Panc1 (cell line): Measurements from ENCODE around the gene C1QTNF2. TPM values are rescaled to one million over a fixed set of nuclear protein-coding genes. Genes with fewer than 3 reads are reported as not detected.

ENCODE experiments used
- ATAC-seq: fragments of 200-7000 bp; cut with Tn5 transposase; 2 replicates; pipeline ENCODE4 v1.9.1; 2020; ENCODE audit warnings: mild to moderate bottlenecking, moderate library complexity
- BruUV-seq: library from RNA; stranded (reverse); fragments of 400-500 nt; replicated peaks from 2 replicates; lab custom pipeline; 2021; lab: Mats Ljungman, UMichigan
- CTCF ChIA-PET: fragments of 300-600 bp; sonication (Branson Sonifier 250); formaldehyde crosslinking; loops from one replicate; lab custom pipeline; 2022; ENCODE audit warnings: antibody characterized with exemption; lab: Charles Lee
- POLR2A ChIA-PET: fragments of 300-600 bp; sonication (Branson Sonifier 250); formaldehyde crosslinking; loops from one replicate; lab custom pipeline; 2022; ENCODE audit warnings: antibody characterized with exemption; lab: Charles Lee
- DNase-seq: peaks from one replicate; pipeline ENCODE4 v3.0.0-alpha.2; 2010; ENCODE audit warnings: low read depth, low spot score
- H3K27ac ChIP-seq: 2 replicates; pipeline ENCODE4 v1.5.1; 2011; ENCODE audit warnings: mild to moderate bottlenecking, low read length, inconsistent platforms
- H3K27me3 ChIP-seq: fragments of 200-500 bp; sonication (Bioruptor generic); 2 replicates; pipeline ENCODE4 v1.6.0; 2014; ENCODE audit warnings: low read length, inconsistent platforms; ENCODE audit not compliant: control insufficient read depth, insufficient read depth
- H3K36me3 ChIP-seq: fragments of 200-500 bp; sonication (Bioruptor generic); 2 replicates; pipeline ENCODE4 v1.5.1; 2014; ENCODE audit warnings: inconsistent platforms, mild to moderate bottlenecking, low read length, moderate library complexity; ENCODE audit not compliant: control insufficient read depth, insufficient read depth
- H3K4me1 ChIP-seq: 2 replicates; pipeline ENCODE4 v1.5.1; 2011; ENCODE audit warnings: inconsistent platforms, mild to moderate bottlenecking, low read length, moderate library complexity; ENCODE audit not compliant: control insufficient read depth, insufficient read depth
- H3K4me3 ChIP-seq, 2 experiments: 2 replicates each; pipeline ENCODE4 v1.5.1; 2011 to 2012; ENCODE audit warnings: low read depth in 2 of 2, low read length in 2 of 2, mild to moderate bottlenecking in 2 of 2, inconsistent platforms in 1 of 2, moderate library complexity in 1 of 2
- H3K9me3 ChIP-seq: fragments of 200-500 bp; sonication (Bioruptor generic); 2 replicates; pipeline ENCODE4 v1.5.1; 2014; ENCODE audit warnings: low read depth, mild to moderate bottlenecking, inconsistent platforms, low read length, moderate library complexity; ENCODE audit not compliant: control insufficient read depth, insufficient read depth
- CTCF ChIP-seq: fragments of 450-650 bp; IDR thresholded peaks from 2 replicates; pipeline ENCODE4 v1.5.1; 2017; ENCODE audit warnings: mild to moderate bottlenecking
- POLR2AphosphoS5 ChIP-seq: IDR thresholded peaks from 2 replicates; pipeline ENCODE4 v1.6.1; 2012; ENCODE audit warnings: mild to moderate bottlenecking, low read depth, low read length, moderate library complexity
- REST ChIP-seq, 2 experiments: IDR thresholded peaks; 2 replicates each; pipeline ENCODE4 v1.6.1; 2011 to 2012; ENCODE audit warnings: low read depth in 2 of 2, control low read depth in 1 of 2, low read length in 1 of 2, mild to moderate bottlenecking in 1 of 2, moderate library complexity in 1 of 2; ENCODE audit not compliant: insufficient read depth in 1 of 2
- SIN3A ChIP-seq: IDR thresholded peaks from 2 replicates; pipeline ENCODE4 v1.6.1; 2012; ENCODE audit warnings: low read depth, mild to moderate bottlenecking, low read length, moderate library complexity, borderline replicate concordance; ENCODE audit not compliant: insufficient read depth
- TCF7L2 ChIP-seq: IDR thresholded peaks from 2 replicates; pipeline ENCODE4 v1.6.1; 2011; ENCODE audit warnings: mild to moderate bottlenecking, low read depth, low read length, inconsistent platforms
- in situ Hi-C: cut with HindIII; loops from 2 replicates; pipeline ENCODE4 v1.10.0; 2016; ENCODE audit warnings: low sequenced_read_pairs, low pct_unique_long_range_greater_than_20kb
- intact Hi-C: fragments of 100-400 bp; cut with micrococcal nuclease; formaldehyde crosslinking; loops from one replicate; pipeline ENCODE4 v1.10.0; 2022; ENCODE audit not compliant: unreplicated experiment
- total RNA-seq: library from RNA; stranded (reverse); gene quantifications from one replicate; pipeline ENCODE4 v1.2.1, GENCODE V29; 2021; ENCODE audit not compliant: unreplicated experiment

Gene C1QTNF2
- total RNA-seq, 1 experiment from 2014 or later = 0.44 TPM

DNA sequence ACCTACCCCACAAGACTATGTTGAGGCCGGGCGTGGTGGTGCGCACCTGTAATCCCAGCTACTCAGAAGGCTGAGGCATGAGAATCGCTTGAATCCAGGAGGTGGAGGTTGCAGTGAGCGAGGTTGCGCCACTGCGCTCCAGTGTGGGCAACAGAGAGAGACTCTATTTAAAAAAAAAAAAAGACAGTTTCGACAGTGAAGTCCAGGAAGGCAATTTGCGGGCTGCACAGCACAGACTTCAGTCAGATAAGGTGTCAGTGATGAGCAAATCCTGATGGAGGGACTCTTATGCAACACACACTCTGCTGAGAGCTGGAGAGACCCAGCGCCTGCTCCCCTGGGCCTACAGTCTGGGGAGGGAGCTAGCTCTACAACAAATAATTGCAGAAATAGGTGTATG lies 72.2 kb downstream of the C1QTNF2 start:
- H3K27me3 ChIP-seq = no peaks in the 10 kb centered on the region
- no TSS peak for BruUV-seq
- H3K4me3 ChIP-seq = no peak overlapping the region
- TF ChIP-seq POLR2AphosphoS5 (no peak), REST (IDR thresholded peaks at IDR 0.05; ENCODE audit: insufficient read depth in 1 of 2, low read depth in 2 of 2, low read length in 1 of 2) (no peak), TCF7L2 (no peak), CTCF (no peak), SIN3A (no peak)
- no peaks in the 10 kb centered on the region for H3K9me3 ChIP-seq
- in situ Hi-C loops = no loop called here
- DNase-seq (no peak), ATAC-seq (no peak)
- CTCF ChIA-PET = no interaction called here
- intact Hi-C loops = no loop called here
- POLR2A ChIA-PET = no interaction called here
- no peak overlapping the region for H3K27ac ChIP-seq
- H3K4me1 ChIP-seq = no peaks in the 10 kb centered on the region
- H3K36me3 ChIP-seq = no peaks in the 10 kb centered on the region

GRCh38 chr5:160297776-160298175 lies 72.7 kb downstream of the C1QTNF2 start:
- CTCF ChIA-PET = no interaction called here
- no peak for ATAC-seq
- no peaks in the 10 kb centered on the region for H3K9me3 ChIP-seq
- H3K27ac ChIP-seq = no peak overlapping the region
- H3K27me3 ChIP-seq = no peaks in the 10 kb centered on the region
- H3K4me1 ChIP-seq = no peaks in the 10 kb centered on the region
- POLR2A ChIA-PET = no interaction called here
- BruUV-seq = no TSS peak
- intact Hi-C loops = no loop called here
- TF ChIP-seq SIN3A (no peak), CTCF (no peak), TCF7L2 (no peak), REST (IDR thresholded peaks at IDR 0.05; ENCODE audit: insufficient read depth in 1 of 2, low read depth in 2 of 2, low read length in 1 of 2) (no peak), POLR2AphosphoS5 (no peak)
- in situ Hi-C loops = no loop called here
- no peaks in the 10 kb centered on the region for H3K36me3 ChIP-seq
- no peak overlapping the region for H3K4me3 ChIP-seq
- no peak for DNase-seq

Other genes with a start within 250 kb of the C1QTNF2 start
- gene FABP6, start 141.1 kb downstream of the C1QTNF2 start, total RNA-seq = 0.31 TPM
- gene CCNJL, start 58.1 kb downstream of the C1QTNF2 start, total RNA-seq = 35.0 TPM
- gene FAM200C, start 29.4 kb upstream of the C1QTNF2 start, total RNA-seq = 3.0 TPM
- gene SLU7, start 48.5 kb upstream of the C1QTNF2 start, total RNA-seq = 45.7 TPM
- gene PTTG1, start 51.2 kb upstream of the C1QTNF2 start, total RNA-seq = 171 TPM